ENCODE measurements around the gene RAB32.

Gene RAB32

DNA sequence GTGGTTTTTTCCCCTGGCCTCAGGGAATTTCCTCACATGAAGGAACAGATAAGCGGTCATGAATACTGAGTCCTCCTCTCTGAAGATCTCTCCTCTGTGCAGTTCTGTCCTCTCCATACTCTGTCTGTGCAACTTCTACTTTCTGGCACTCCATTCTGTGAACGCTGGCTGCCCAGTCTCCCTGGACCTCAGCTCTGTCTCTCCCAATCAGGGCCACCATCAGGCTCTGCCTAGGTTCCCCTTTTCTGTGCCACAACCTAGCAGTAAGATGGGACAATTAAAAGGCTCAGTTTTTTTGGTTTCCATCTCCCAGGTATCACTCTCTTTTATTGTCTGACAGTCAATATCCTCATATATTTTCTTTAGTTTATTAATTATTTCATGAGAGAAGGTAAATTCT, 50.4 kb downstream of the RAB32 start:
- TF ChIP-seq, protein P1, sequence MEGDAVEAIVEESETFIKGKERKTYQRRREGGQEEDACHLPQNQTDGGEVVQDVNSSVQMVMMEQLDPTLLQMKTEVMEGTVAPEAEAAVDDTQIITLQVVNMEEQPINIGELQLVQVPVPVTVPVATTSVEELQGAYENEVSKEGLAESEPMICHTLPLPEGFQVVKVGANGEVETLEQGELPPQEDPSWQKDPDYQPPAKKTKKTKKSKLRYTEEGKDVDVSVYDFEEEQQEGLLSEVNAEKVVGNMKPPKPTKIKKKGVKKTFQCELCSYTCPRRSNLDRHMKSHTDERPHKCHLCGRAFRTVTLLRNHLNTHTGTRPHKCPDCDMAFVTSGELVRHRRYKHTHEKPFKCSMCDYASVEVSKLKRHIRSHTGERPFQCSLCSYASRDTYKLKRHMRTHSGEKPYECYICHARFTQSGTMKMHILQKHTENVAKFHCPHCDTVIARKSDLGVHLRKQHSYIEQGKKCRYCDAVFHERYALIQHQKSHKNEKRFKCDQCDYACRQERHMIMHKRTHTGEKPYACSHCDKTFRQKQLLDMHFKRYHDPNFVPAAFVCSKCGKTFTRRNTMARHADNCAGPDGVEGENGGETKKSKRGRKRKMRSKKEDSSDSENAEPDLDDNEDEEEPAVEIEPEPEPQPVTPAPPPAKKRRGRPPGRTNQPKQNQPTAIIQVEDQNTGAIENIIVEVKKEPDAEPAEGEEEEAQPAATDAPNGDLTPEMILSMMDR (IDR thresholded peaks at IDR 0.05; ENCODE audit: control insufficient read depth, insufficient read depth, low read depth, low read length, missing control alignments): no peak
- no peak for DNase-seq (ENCODE audit: low read depth)
- H3K4me3 ChIP-seq (ENCODE audit: control insufficient read depth, low read depth, low read length): no peak overlapping the region

- TF ChIP-seq, protein P1 (IDR thresholded peaks at IDR 0.05; ENCODE audit: control insufficient read depth, insufficient read depth, low read depth, low read length, missing control alignments): no peak
- no peak overlapping the region for H3K4me3 ChIP-seq (ENCODE audit: control insufficient read depth, low read depth, low read length)
- DNase-seq (ENCODE audit: low read depth): no peak
Measured at GRCh38 chr6:146594495-146594894, 50.9 kb downstream of the RAB32 start.

DNA sequence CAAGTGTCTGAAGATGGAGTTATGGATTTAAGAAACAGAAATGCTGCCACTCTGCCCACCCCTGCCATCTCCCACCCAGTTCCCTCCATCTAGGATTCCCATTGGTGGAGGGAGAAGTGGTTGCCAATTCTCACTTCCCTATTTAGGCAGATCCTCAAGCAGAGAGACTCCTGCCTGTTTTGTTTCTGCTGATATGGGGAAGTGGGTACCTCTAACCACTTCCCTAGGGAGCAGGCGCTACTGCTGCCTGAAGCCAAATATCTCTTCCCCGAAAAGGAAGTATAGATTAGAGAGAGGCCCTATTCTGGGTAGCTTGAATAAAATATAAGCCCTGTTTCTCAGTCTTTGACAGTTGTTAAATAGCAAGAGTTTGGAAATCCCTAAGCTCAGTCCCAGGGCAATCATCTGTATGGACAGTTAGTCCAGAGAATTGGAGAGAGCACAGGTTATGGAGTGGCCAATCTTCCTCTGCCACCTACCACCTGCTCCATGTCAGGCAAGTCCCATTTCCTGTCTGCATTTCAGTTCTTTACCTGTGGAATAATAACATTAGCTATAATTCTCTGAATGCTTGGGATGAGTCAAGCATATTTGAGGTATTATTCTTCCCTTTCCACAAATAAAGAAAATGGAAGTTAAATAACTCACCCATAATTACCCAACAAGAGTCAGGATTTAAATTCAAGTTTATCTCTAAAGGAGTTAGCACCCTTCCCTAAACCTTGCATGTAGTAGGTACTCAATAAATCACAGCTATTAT, 52.5 kb downstream of the RAB32 start:
- TF ChIP-seq, protein P1 (IDR thresholded peaks at IDR 0.05; ENCODE audit: control insufficient read depth, insufficient read depth, low read depth, low read length, missing control alignments): no peak
- no peak overlapping the region for H3K4me3 ChIP-seq (ENCODE audit: control insufficient read depth, low read depth, low read length)
- DNase-seq (ENCODE audit: low read depth): no peak

- H3K4me3 ChIP-seq (ENCODE audit: control insufficient read depth, low read depth, low read length): peak within 1 kb of the TSS; percentile 55
- DNase-seq (ENCODE audit: low read depth): no peak
- TF ChIP-seq, protein P1 (IDR thresholded peaks at IDR 0.05; ENCODE audit: control insufficient read depth, insufficient read depth, low read depth, low read length, missing control alignments): no peak
Measured at GRCh38 chr6:146598772-146599405, 55.3 kb downstream of the RAB32 start, which contains the start of gene ADGB. Gene ADGB (plus strand): TSS chr6:146598972. CDS start chr6:146599041, 69 bp downstream.

DNA sequence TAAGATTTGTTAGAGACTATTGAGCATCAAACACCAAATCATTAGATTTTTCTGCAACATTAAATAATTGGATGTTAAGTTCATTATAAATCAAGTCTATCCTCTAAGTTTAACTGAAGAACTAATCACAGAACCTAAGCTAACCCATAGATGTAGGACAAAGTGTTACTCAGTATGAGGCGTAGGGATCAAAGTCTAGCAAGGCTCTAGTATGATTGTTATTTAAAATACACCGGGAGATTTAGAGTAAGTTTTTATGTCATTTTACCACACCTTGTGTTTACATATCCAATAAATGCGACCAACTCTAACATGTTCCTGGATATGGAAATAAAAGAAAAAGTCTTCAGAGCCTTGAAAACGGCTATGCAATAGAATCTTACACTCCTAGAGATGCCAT, 57.7 kb downstream of the RAB32 start:
- TF ChIP-seq, protein P1 (IDR thresholded peaks at IDR 0.05; ENCODE audit: control insufficient read depth, insufficient read depth, low read depth, low read length, missing control alignments): no peak
- no peak for DNase-seq (ENCODE audit: low read depth)
- no peak overlapping the region for H3K4me3 ChIP-seq (ENCODE audit: control insufficient read depth, low read depth, low read length)

DNA sequence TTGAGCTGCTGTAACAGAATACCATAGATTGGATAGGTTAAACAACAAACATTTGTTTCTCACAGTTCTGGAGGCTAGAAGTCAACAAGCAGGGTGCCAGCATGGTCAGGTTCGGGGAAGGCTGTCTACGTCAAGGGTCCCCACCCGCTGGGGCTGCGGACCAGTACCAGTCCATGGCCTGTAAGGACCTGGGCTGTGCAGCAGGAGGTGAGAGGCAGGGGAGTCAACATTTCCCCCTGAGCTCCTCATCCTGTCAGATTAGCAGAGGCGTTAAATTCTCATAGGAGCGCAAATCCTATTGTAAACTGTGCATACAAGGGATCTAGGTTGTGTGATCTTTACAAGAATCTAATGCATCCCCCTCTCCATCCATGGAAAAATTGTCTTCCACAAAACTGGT, 58.9 kb downstream of the RAB32 start:
- DNase-seq (ENCODE audit: low read depth): no peak
- TF ChIP-seq, protein P1 (IDR thresholded peaks at IDR 0.05; ENCODE audit: control insufficient read depth, insufficient read depth, low read depth, low read length, missing control alignments): no peak
- H3K4me3 ChIP-seq (ENCODE audit: control insufficient read depth, low read depth, low read length): no peak overlapping the region

Data from AG09309 (cell line).